Osteocyte (in vitro differentiated cells): ENCODE results near the gene NECTIN2. TPM values are rescaled to one million over a fixed set of nuclear protein-coding genes. Genes with fewer than 3 reads are reported as not detected.

ENCODE experiments used
- DNase-seq: peaks from one replicate; pipeline ENCODE4 v3.0.0; 2021; ENCODE audit warnings: mixed read lengths; ENCODE audit not compliant: unreplicated experiment; ENCODE audit errors: extremely low spot score
- H3K27ac Mint-ChIP-seq: one replicate; pipeline ENCODE4 v1.8.0; 2021; ENCODE audit warnings: mild to moderate bottlenecking, mixed read lengths; ENCODE audit not compliant: unreplicated experiment
- H3K27me3 Mint-ChIP-seq: one replicate; pipeline ENCODE4 v1.8.0; 2021; ENCODE audit warnings: mixed read lengths; ENCODE audit not compliant: unreplicated experiment
- H3K36me3 Mint-ChIP-seq: one replicate; pipeline ENCODE4 v1.8.0; 2021; ENCODE audit warnings: mixed read lengths; ENCODE audit not compliant: unreplicated experiment
- H3K4me1 Mint-ChIP-seq: one replicate; pipeline ENCODE4 v1.8.0; 2021; ENCODE audit warnings: mixed read lengths; ENCODE audit not compliant: unreplicated experiment
- H3K4me3 Mint-ChIP-seq: one replicate; pipeline ENCODE4 v1.8.0; 2021; ENCODE audit warnings: mild to moderate bottlenecking, moderate library complexity, mixed read lengths; ENCODE audit not compliant: unreplicated experiment
- H3K9me3 Mint-ChIP-seq: one replicate; pipeline ENCODE4 v1.8.0; 2021; ENCODE audit warnings: mixed read lengths; ENCODE audit not compliant: unreplicated experiment
- CTCF ChIP-seq: fragments of 200-600 bp; sonication (generic); IDR thresholded peaks from 2 replicates; pipeline ENCODE4 v1.5.0; 2021; ENCODE audit warnings: antibody characterized with exemption, mild to moderate bottlenecking, moderate library complexity
- total RNA-seq: library from RNA; stranded (reverse); gene quantifications from 2 replicates; pipeline ENCODE4 v1.2.1, GENCODE V29; 2021

Gene NECTIN2
- total RNA-seq, 1 donor from 2014 or later: 117 TPM

GRCh38 chr19:44894052-44894400 lies 47.9 kb downstream of the NECTIN2 start:
- H3K27ac Mint-ChIP-seq: no peak overlapping the region
- H3K9me3 Mint-ChIP-seq: no peaks in the 10 kb centered on the region
- no peak for DNase-seq
- H3K27me3 Mint-ChIP-seq: no peaks in the 10 kb centered on the region
- TF ChIP-seq CTCF: no peak
- peaks cover 17% of the 10 kb centered on the region for H3K36me3 Mint-ChIP-seq
- no peak overlapping the region for H3K4me3 Mint-ChIP-seq
- peaks cover 21% of the 10 kb centered on the region for H3K4me1 Mint-ChIP-seq

DNA sequence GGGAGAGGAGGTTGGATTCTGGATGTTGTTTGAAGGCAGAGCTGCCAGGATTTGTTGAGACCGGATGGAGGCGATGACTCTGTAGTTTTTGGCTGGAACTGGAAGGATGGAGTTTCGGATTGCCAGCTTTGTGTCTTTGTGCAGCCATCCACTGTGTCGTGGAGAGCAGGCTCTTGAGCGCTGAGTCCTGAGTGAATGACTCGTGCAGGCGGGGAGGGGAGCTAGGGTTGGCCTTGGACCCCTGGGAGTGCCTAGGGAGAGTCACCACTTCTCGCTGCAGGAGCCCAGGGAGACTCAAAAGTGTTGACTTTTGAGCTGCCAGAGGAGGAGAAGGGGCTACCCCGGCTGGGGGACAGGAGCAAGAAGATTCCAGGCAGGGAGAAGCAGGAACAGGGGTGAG lies 48.8 kb downstream of the NECTIN2 start:
- Mint-ChIP-seq H3K9me3 (no peaks in the 10 kb centered on the region), H3K27me3 (no peaks in the 10 kb centered on the region), H3K36me3 (peaks cover 19% of the 10 kb centered on the region), H3K27ac (no peak overlapping the region), H3K4me1 (peaks cover 17% of the 10 kb centered on the region), H3K4me3 (no peak overlapping the region)
- DNase-seq: no peak
- TF ChIP-seq CTCF: no peak

DNA sequence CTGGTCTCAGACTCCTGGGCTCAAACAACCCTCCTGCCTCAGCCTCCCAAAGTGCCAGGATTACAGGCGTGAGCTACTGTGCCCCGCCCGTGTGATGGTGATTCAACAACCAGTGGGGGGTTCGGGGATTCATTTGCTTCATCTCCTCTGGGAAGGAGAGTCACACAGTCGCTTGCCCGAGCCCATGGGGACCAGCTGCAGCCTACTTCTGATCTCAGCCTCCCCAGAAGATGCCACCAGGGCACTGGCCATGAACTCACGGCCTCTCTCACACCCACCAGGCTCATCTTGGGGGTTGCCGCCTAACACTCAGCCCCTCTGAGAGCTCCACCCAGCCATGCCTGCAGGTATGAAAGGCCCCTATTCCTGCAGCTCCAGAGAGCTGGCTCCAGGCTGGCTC lies 51.7 kb downstream of the NECTIN2 start:
- no peak for DNase-seq
- no peak overlapping the region for H3K27ac Mint-ChIP-seq

GRCh38 chr19:44900328-44901244 lies 54.5 kb downstream of the NECTIN2 start:
- H3K4me3 Mint-ChIP-seq: no peak overlapping the region
- no peak for DNase-seq
- peaks cover 10% of the 10 kb centered on the region for H3K4me1 Mint-ChIP-seq
- H3K27ac Mint-ChIP-seq: no peak overlapping the region
- H3K36me3 Mint-ChIP-seq: peaks cover 16% of the 10 kb centered on the region
- no peaks in the 10 kb centered on the region for H3K9me3 Mint-ChIP-seq
- no peak for TF ChIP-seq CTCF
- no peaks in the 10 kb centered on the region for H3K27me3 Mint-ChIP-seq

More for the DNA sequence above, 51.7 kb downstream of the NECTIN2 start:
- no peaks in the 10 kb centered on the region for H3K4me1 Mint-ChIP-seq
- no peak overlapping the region for H3K4me3 Mint-ChIP-seq
- H3K9me3 Mint-ChIP-seq: no peaks in the 10 kb centered on the region
- peaks cover 24% of the 10 kb centered on the region for H3K36me3 Mint-ChIP-seq
- no peak for TF ChIP-seq CTCF
- H3K27me3 Mint-ChIP-seq: no peaks in the 10 kb centered on the region

- Mint-ChIP-seq H3K9me3 (no peaks in the 10 kb centered on the region), H3K27ac (no peak overlapping the region), H3K36me3 (peaks cover 9% of the 10 kb centered on the region)
Measured at GRCh38 chr19:44903216-44903601, 57.1 kb downstream of the NECTIN2 start.

More at GRCh38 chr19:44903216-44903601, 57.1 kb downstream of the NECTIN2 start:
- no peak for TF ChIP-seq CTCF
- DNase-seq: no peak
- Mint-ChIP-seq H3K4me3 (no peak overlapping the region), H3K4me1 (peaks cover 19% of the 10 kb centered on the region), H3K27me3 (peaks cover 3% of the 10 kb centered on the region)
